ENCODE measurements around the gene NFIA. TPM values are rescaled to one million over a fixed set of nuclear protein-coding genes. Genes with fewer than 3 reads are reported as not detected.
"Not testable (repeated sequence)": the region's sequence is repeated elsewhere in the genome, so short reads cannot be mapped to it uniquely, and the experiment has no call there.

Gene NFIA
- total and polyA plus RNA-seq, 8 donors: 9.6 to 108 (median 37.2) TPM

DNA sequence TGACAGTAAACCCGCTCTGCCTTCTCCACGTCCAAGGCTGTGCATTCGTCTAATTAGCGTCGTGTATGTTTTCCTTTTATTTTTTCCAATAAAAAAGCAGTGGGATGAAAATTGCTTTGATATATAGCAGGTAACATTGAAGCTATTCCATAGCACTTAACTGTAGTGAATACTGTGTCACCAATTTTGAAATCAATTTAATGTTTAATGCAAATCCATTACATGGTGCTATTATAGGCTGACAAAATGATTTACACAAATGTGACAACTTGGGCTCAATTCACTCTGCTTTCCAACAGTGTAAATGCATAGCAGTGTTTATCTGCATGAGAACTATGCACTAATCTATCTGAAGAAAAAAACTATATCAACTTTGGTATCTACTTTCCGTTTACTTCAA is 377.8 kb downstream of the NFIA start:
- Histone ChIP-seq H3K27me3 (no peaks in the 10 kb centered on the region), H3K4me3 (no peak overlapping the region), H3K9me3 (no peaks in the 10 kb centered on the region), H3K27ac (no peak overlapping the region), H3K36me3 (peaks cover 0 to 26% (median 21%) of the 10 kb centered on the region in 4 donors), H3K4me1 (no peaks in the 10 kb centered on the region)
- 70 to 85% (median 77%) methylated on average over 6 of the region's 6 CpGs for WGBS, 5 donors
- intact Hi-C loops (cut with DNase I; ENCODE audit: low total_unique reads): no loop called here
- DNase-seq: no peak
- TF ChIP-seq POLR2A (IDR thresholded peaks at IDR 0.05) (no peak), POLR2AphosphoS5 (IDR thresholded peaks at IDR 0.05) (no peak), EP300 (IDR thresholded peaks at IDR 0.05) (no peak)
- TF ChIP-seq, protein P1, sequence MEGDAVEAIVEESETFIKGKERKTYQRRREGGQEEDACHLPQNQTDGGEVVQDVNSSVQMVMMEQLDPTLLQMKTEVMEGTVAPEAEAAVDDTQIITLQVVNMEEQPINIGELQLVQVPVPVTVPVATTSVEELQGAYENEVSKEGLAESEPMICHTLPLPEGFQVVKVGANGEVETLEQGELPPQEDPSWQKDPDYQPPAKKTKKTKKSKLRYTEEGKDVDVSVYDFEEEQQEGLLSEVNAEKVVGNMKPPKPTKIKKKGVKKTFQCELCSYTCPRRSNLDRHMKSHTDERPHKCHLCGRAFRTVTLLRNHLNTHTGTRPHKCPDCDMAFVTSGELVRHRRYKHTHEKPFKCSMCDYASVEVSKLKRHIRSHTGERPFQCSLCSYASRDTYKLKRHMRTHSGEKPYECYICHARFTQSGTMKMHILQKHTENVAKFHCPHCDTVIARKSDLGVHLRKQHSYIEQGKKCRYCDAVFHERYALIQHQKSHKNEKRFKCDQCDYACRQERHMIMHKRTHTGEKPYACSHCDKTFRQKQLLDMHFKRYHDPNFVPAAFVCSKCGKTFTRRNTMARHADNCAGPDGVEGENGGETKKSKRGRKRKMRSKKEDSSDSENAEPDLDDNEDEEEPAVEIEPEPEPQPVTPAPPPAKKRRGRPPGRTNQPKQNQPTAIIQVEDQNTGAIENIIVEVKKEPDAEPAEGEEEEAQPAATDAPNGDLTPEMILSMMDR (IDR thresholded peaks at IDR 0.05): no peak

DNA sequence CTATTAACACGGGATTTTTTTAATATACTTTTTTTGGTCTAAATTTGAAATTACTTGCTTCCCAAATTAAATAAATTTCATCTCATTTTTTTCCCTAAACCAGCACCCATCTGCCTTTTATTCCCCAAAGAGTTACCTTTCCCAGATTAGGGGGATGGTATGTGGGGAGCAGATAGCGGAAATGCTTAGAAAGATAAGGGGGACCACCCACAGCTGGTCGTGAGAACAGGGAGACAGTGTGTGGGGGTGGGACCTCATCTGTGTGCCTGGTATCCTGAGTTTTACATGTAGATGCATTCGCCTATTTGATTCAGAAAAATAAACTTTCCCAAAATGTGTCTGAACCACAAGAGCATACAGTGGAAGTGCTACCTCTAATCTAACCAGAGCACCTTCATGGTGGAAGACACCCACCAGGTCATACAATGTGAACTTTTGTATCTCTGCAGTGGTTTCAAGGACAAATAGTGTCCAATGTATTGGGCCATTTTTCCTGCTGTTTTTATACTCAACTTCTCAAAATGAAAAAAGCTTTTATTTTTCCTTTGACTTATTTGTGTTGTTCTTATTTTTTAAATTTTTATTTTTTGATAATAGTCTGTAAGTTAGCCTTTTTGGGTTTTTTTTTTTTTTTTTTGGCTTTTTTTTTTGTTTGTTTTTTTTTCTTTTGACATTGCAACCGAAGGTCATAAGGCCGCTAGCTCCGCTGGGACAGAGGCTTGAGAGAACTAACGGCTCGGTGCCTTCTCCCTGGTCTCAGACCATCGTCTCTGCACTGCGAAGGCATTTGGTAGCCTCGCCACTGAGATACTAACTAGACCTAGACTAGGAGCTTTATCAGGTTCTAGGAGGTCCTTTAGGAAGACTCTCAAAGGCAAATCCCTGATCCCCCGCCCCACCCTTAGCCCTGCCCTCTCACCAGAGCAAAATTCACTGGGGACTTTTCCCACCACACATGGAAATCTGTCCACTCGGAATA is 379.3 kb downstream of the NFIA start:
- H3K27ac ChIP-seq: no peak overlapping the region
- no peaks in the 10 kb centered on the region for H3K27me3 ChIP-seq
- 84 to 87% (median 87%) methylated on average over 14 of the region's 14 CpGs for WGBS, 5 donors
- H3K4me1 ChIP-seq: no peaks in the 10 kb centered on the region
- H3K4me3 ChIP-seq: no peak overlapping the region
- H3K36me3 ChIP-seq: peaks cover 0 to 17% (median 9%) of the 10 kb centered on the region in 4 donors
- intact Hi-C loops (cut with DNase I; ENCODE audit: low total_unique reads): no loop called here
- no peaks in the 10 kb centered on the region for H3K9me3 ChIP-seq
- DNase-seq: no peak
- TF ChIP-seq POLR2AphosphoS5 (IDR thresholded peaks at IDR 0.05): no peak
- no peak for TF ChIP-seq POLR2A (IDR thresholded peaks at IDR 0.05)
- no peak for TF ChIP-seq EP300 (IDR thresholded peaks at IDR 0.05)
- TF ChIP-seq, protein P1 (IDR thresholded peaks at IDR 0.05): no peak

DNA sequence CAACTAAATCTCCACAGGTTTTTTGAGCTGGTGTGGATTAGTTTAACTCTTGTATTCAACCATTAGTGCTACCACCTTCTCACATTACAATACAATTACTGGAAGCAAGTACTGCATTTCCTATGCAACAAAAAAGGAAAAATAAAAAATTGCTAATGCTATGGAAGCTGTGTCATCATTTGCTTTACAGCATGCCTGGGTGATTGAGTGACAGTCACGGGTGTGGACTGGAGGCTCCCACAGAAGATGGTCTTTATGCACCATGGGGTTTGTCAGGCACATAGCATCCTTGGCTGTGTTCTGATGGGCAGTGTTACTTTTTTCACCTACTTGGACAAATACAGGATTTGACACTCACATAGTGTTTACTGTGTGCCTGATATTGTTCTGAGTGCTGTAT is 380.3 kb downstream of the NFIA start:
- Histone ChIP-seq H3K9me3 (no peaks in the 10 kb centered on the region), H3K4me1 (no peaks in the 10 kb centered on the region), H3K27ac (no peak overlapping the region), H3K27me3 (no peaks in the 10 kb centered on the region), H3K36me3 (peaks cover 0 to 17% (median 8%) of the 10 kb centered on the region in 4 donors), H3K4me3 (no peak overlapping the region)
- WGBS, 5 donors: 88 to 96% (median 92%) methylated on average over 1 of the region's 1 CpG
- TF ChIP-seq POLR2A (IDR thresholded peaks at IDR 0.05) (no peak), POLR2AphosphoS5 (IDR thresholded peaks at IDR 0.05) (no peak), EP300 (IDR thresholded peaks at IDR 0.05) (no peak)
- TF ChIP-seq, protein P1 (IDR thresholded peaks at IDR 0.05): no peak
- DNase-seq: no peak
- intact Hi-C loops (cut with DNase I; ENCODE audit: low total_unique reads): no loop called here

DNA sequence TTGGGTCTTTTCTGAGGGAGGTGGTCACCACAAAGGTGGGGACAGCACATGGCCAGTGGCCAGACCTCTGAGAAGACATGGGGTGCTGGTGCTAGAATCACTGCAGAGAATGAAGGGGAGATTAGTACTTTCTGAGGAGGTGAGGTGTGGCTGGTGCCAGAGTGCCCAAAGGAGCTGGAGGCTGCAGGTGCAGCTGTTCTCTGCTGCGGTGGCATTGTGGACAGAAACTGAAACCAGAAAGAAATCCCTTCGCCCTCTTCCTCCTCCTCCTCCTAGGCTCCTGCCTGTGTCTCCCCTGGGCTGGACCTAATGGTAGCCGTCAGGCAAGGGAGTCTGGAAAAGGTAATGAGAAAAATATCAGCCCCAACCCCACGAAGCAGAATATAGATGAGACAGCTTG is 380.9 kb downstream of the NFIA start:
- Histone ChIP-seq H3K9me3 (no peaks in the 10 kb centered on the region), H3K4me1 (no peaks in the 10 kb centered on the region), H3K36me3 (peaks cover 0 to 17% (median 8%) of the 10 kb centered on the region in 4 donors), H3K27me3 (no peaks in the 10 kb centered on the region), H3K4me3 (no peak overlapping the region), H3K27ac (no peak overlapping the region)
- intact Hi-C loops (cut with DNase I; ENCODE audit: low total_unique reads): no loop called here
- TF ChIP-seq, protein P1 (IDR thresholded peaks at IDR 0.05): no peak
- no peak for TF ChIP-seq POLR2A (IDR thresholded peaks at IDR 0.05)
- no peak for TF ChIP-seq POLR2AphosphoS5 (IDR thresholded peaks at IDR 0.05)
- TF ChIP-seq EP300 (IDR thresholded peaks at IDR 0.05): no peak
- no peak for DNase-seq
- whole genome bisulfite sequencing, 5 donors: 52 to 70% (median 60%) methylated on average over 4 of the region's 4 CpGs

DNA sequence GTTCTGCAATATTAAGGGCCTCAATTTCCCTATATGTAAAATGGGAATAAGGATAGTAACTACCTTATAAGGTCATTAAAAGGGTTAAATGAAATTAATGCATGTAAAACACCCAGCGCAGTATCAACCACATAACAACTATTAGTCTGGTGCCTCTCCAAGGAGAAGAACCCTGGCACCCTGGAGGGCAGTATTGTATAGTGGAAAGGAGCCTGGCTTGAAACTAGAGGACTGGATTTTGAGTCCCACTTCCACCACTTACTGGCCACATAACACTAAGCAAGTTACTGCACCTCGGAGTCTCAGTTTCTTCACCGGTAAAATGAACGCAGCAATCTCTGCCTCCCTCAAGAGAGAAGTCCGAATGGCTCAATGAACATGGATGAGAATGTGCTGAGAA is 385.5 kb downstream of the NFIA start:
- H3K9me3 ChIP-seq; H3K36me3 ChIP-seq; DNase-seq; intact Hi-C loops (cut with DNase I; ENCODE audit: low total_unique reads); H3K27ac ChIP-seq; H3K4me1 ChIP-seq; H3K4me3 ChIP-seq; H3K27me3 ChIP-seq: not testable (repeated sequence)
- WGBS, 5 donors: 92 to 97% (median 95%) methylated on average over 5 of the region's 5 CpGs
